SK-N-SH (cell line): ENCODE measurements around the gene GRK2. TPM values are rescaled to one million over a fixed set of nuclear protein-coding genes. Genes with fewer than 3 reads are reported as not detected.

Experiments used
- CTCF ChIA-PET: fragments of 300-600, 350-600 bp; formaldehyde crosslinking; extraction: SDS; loops from one replicate; lab custom pipeline; 2021; lab: Yijun Ruan, JAX
- POLR2A ChIA-PET: fragments of 350-600 bp; sonication (Branson Sonifier 250); formaldehyde crosslinking; extraction: SDS; loops from one replicate; lab custom pipeline; 2020; ENCODE audit warnings: antibody characterized with exemption, inconsistent platforms; lab: Yijun Ruan, JAX
- DNase-seq: peaks from one replicate; pipeline ENCODE4 v3.0.0; 2012
- H2AFZ ChIP-seq: fragments of 200-600 bp; sonication (generic); 2 replicates; pipeline ENCODE4 v1.8.1; 2016; ENCODE audit warnings: antibody characterized with exemption, mild to moderate bottlenecking, low read depth
- H3F3A ChIP-seq: fragments of 200-600 bp; sonication (generic); replicated peaks from 2 replicates; pipeline ENCODE3; 2016; ENCODE audit warnings: antibody characterized with exemption, mild to moderate bottlenecking; ENCODE audit not compliant: insufficient read depth
- H3K27ac ChIP-seq, 2 experiments: fragments of 200-500 bp in 1 of 2; fragments of 200-600 bp in 1 of 2; sonication (Bioruptor generic) in 1 of 2; sonication (generic), shearing (Covaris generic) in 1 of 2; 2 replicates each; pipeline versions ENCODE4 v1.5.1 to v1.6.1; 2014 to 2016; ENCODE audit warnings: low read depth in 2 of 2, inconsistent platforms in 1 of 2, low read length in 1 of 2, mild to moderate bottlenecking in 1 of 2, mixed read lengths in 1 of 2
- H3K27me3 ChIP-seq: fragments of 200-600 bp; sonication (generic), shearing (Covaris generic); 2 replicates; pipeline ENCODE4 v1.6.1; 2016; ENCODE audit warnings: mixed run types; ENCODE audit not compliant: insufficient read depth
- H3K36me3 ChIP-seq, 2 experiments: fragments of 200-500 bp in 1 of 2; fragments of 200-600 bp in 1 of 2; sonication (Bioruptor generic) in 1 of 2; sonication (generic) in 1 of 2; replicated peaks in 1 of 2; 2 replicates each; pipeline versions ENCODE3 to v1.5.1; 2014 to 2016; ENCODE audit warnings: low read length in 1 of 2, mild to moderate bottlenecking in 1 of 2; ENCODE audit not compliant: insufficient read depth in 2 of 2, control insufficient read depth in 1 of 2
- H3K4me1 ChIP-seq, 2 experiments: fragments of 200-500 bp in 1 of 2; fragments of 200-600 bp in 1 of 2; sonication (Bioruptor generic) in 1 of 2; sonication (generic), shearing (Covaris generic) in 1 of 2; 2 replicates each; pipeline versions ENCODE4 v1.5.1 to v1.6.1; 2014 to 2016; ENCODE audit warnings: low read depth in 1 of 2, low read length in 1 of 2, mixed run types in 1 of 2; ENCODE audit not compliant: insufficient read depth in 2 of 2, control insufficient read depth in 1 of 2
- H3K4me2 ChIP-seq: fragments of 200-600 bp; sonication (generic), shearing (Covaris generic); 2 replicates; pipeline ENCODE4 v1.6.1; 2017; ENCODE audit warnings: mixed run types
- H3K4me3 ChIP-seq, 2 experiments: fragments of 200-500 bp in 1 of 2; fragments of 200-600 bp in 1 of 2; sonication (Bioruptor generic) in 1 of 2; sonication (generic), shearing (Covaris generic) in 1 of 2; 2 replicates each; pipeline versions ENCODE4 v1.5.1 to v1.8.1; 2014 to 2016; ENCODE audit warnings: low read depth in 2 of 2, inconsistent platforms in 1 of 2, low read length in 1 of 2, mild to moderate bottlenecking in 1 of 2, mixed read lengths in 1 of 2, moderate library complexity in 1 of 2
- H3K79me2 ChIP-seq: fragments of 200-600 bp; sonication (generic); 2 replicates; pipeline ENCODE4 v1.8.1; 2017; ENCODE audit warnings: mild to moderate bottlenecking; ENCODE audit not compliant: insufficient read depth
- H3K9ac ChIP-seq: fragments of 200-600 bp; sonication (generic); 2 replicates; pipeline ENCODE4 v1.6.1; 2017; ENCODE audit warnings: mixed run types
- H3K9me2 ChIP-seq: fragments of 200-600 bp; sonication (generic); 2 replicates; pipeline ENCODE4 v1.6.1; 2017; ENCODE audit warnings: mixed run types
- H3K9me3 ChIP-seq: fragments of 200-600 bp; sonication (generic); 2 replicates; pipeline ENCODE4 v1.6.1; 2017; ENCODE audit warnings: mixed run types, mild to moderate bottlenecking, moderate library complexity
- H4K20me1 ChIP-seq: fragments of 200-600 bp; sonication (generic); 2 replicates; pipeline ENCODE4 v1.6.1; 2017; ENCODE audit warnings: mild to moderate bottlenecking, mixed run types; ENCODE audit not compliant: insufficient read depth
- CHD2 ChIP-seq: fragments of 150-350 bp; IDR thresholded peaks from 2 replicates; pipeline ENCODE4 v1.6.1; 2018; ENCODE audit warnings: low read length; ENCODE audit not compliant: partially characterized antibody
- ELF1 ChIP-seq: IDR thresholded peaks from 2 replicates; pipeline ENCODE4 v1.4.0; 2012
- EP300 ChIP-seq, 2 experiments: IDR thresholded peaks; 2 replicates each; pipeline versions ENCODE4 v1.4.0 to v1.6.1; 2012; ENCODE audit warnings: borderline replicate concordance in 1 of 2, low read depth in 1 of 2, low read length in 1 of 2
- EZH2phosphoT487 ChIP-seq: fragments of 200-600 bp; sonication (generic); IDR thresholded peaks from 2 replicates; pipeline ENCODE4 v1.6.1; 2017; ENCODE audit warnings: low read depth, mixed run types, mild to moderate bottlenecking, antibody characterized with exemption, moderate library complexity, borderline replicate concordance
- FOSL2 ChIP-seq: IDR thresholded peaks from 2 replicates; pipeline ENCODE4 v1.4.0; 2012; ENCODE audit warnings: low read depth, mild to moderate bottlenecking, moderate library complexity, borderline replicate concordance
- FOXM1 ChIP-seq: IDR thresholded peaks from 2 replicates; pipeline ENCODE4 v1.4.0; 2012; ENCODE audit warnings: low read depth, mild to moderate bottlenecking
- GABPA ChIP-seq: IDR thresholded peaks from 2 replicates; pipeline ENCODE4 v1.4.0; 2012; ENCODE audit warnings: low read depth, mild to moderate bottlenecking
- GATA2 ChIP-seq: sonication (generic); formaldehyde crosslinking; IDR thresholded peaks from 2 replicates; pipeline ENCODE4 v1.5.0; 2020; ENCODE audit warnings: mild to moderate bottlenecking, missing genetic modification reagents
- MEF2A ChIP-seq: IDR thresholded peaks from 2 replicates; pipeline ENCODE4 v1.4.0; 2012; ENCODE audit warnings: low read depth, borderline replicate concordance
- NRF1 ChIP-seq: IDR thresholded peaks from 2 replicates; pipeline ENCODE4 v1.6.1; 2012; ENCODE audit warnings: low read depth, mild to moderate bottlenecking, low read length
- RAD21 ChIP-seq: IDR thresholded peaks from 2 replicates; pipeline ENCODE4 v1.6.1; 2012; ENCODE audit warnings: mild to moderate bottlenecking, low read length
- RFX5 ChIP-seq: IDR thresholded peaks from 2 replicates; pipeline ENCODE4 v1.6.1; 2012; ENCODE audit warnings: mild to moderate bottlenecking, improper control_type of control experiment, low read length
- SIN3A ChIP-seq: IDR thresholded peaks from 2 replicates; pipeline ENCODE4 v1.6.1; 2012; ENCODE audit warnings: low read depth, mild to moderate bottlenecking, low read length, moderate library complexity, borderline replicate concordance
- SMC3 ChIP-seq: IDR thresholded peaks from 2 replicates; pipeline ENCODE4 v1.6.1; 2012; ENCODE audit warnings: low read depth, low read length, improper control_type of control experiment
- TAF1 ChIP-seq: IDR thresholded peaks from 2 replicates; pipeline ENCODE4 v1.6.1; 2012; ENCODE audit warnings: low read depth, mild to moderate bottlenecking, low read length, moderate library complexity, borderline replicate concordance
- TCF12 ChIP-seq: IDR thresholded peaks from 2 replicates; pipeline ENCODE4 v1.4.0; 2012
- WGBS: methylation state at CpG from one replicate; pipeline ENCODE4 v1.1.6; 2017; ENCODE audit warnings: low lambda C conversion rate; 5-methylcytosine and 5-hydroxymethylcytosine counted together
- polyA plus RNA-seq, 3 experiments: library from polyadenylated mRNA; depleted of rRNA; stranded (reverse); fragments of >200 nt; gene quantifications; 2 replicates each; pipeline ENCODE4 v1.2.3, GENCODE V29; 2012
- TF ChIP-seq, protein P1 (sequence below): IDR thresholded peaks from 2 replicates; pipeline ENCODE4 v1.6.1; 2012; ENCODE audit warnings: mild to moderate bottlenecking, low read depth, low read length, moderate library complexity
- TF ChIP-seq, protein P2 (sequence below): IDR thresholded peaks from 2 replicates; pipeline ENCODE4 v1.4.0; 2012; ENCODE audit warnings: low read depth
- TF ChIP-seq, protein P3 (sequence below): IDR thresholded peaks from 2 replicates; pipeline ENCODE4; 2012
- TF ChIP-seq, protein P4 (sequence below): IDR thresholded peaks from 2 replicates; pipeline ENCODE4 v1.4.0; 2012; ENCODE audit warnings: low read depth, borderline replicate concordance
- TF ChIP-seq, protein P5 (sequence below): fragments of 150-350 bp; IDR thresholded peaks from 2 replicates; pipeline ENCODE4 v1.6.1; 2017; ENCODE audit warnings: antibody characterized with exemption, low read length, low read depth, borderline replicate concordance

The GRK2 gene
- polyA plus RNA-seq, 1 of the 3 experiments (the other 2 are of a cell fraction): 48.5 TPM

DNA sequence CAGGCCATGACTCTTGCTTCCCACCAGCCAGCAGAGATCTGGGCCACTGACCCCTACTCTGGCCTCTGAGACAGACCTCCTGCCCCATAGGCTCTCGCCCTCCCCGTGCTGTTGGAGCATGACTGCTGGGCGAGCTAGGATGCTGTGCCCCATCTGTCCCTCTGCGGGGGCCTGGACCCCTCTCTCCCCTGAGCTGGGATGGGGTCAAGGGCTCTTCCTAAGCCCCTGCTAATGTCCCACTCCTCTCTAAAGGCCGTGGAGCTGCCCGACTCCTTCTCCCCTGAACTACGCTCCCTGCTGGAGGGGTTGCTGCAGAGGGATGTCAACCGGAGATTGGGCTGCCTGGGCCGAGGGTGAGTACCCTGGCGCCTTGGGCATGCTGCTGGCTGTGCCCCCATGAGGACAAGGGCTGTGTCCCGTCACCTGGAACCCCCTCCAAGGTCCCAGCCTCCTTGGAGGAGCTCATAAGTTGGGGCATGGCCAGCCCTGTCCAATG is 16.7 kb downstream of the GRK2 start (continued):
- TF ChIP-seq RAD21: no peak
- TF ChIP-seq, protein P1, sequence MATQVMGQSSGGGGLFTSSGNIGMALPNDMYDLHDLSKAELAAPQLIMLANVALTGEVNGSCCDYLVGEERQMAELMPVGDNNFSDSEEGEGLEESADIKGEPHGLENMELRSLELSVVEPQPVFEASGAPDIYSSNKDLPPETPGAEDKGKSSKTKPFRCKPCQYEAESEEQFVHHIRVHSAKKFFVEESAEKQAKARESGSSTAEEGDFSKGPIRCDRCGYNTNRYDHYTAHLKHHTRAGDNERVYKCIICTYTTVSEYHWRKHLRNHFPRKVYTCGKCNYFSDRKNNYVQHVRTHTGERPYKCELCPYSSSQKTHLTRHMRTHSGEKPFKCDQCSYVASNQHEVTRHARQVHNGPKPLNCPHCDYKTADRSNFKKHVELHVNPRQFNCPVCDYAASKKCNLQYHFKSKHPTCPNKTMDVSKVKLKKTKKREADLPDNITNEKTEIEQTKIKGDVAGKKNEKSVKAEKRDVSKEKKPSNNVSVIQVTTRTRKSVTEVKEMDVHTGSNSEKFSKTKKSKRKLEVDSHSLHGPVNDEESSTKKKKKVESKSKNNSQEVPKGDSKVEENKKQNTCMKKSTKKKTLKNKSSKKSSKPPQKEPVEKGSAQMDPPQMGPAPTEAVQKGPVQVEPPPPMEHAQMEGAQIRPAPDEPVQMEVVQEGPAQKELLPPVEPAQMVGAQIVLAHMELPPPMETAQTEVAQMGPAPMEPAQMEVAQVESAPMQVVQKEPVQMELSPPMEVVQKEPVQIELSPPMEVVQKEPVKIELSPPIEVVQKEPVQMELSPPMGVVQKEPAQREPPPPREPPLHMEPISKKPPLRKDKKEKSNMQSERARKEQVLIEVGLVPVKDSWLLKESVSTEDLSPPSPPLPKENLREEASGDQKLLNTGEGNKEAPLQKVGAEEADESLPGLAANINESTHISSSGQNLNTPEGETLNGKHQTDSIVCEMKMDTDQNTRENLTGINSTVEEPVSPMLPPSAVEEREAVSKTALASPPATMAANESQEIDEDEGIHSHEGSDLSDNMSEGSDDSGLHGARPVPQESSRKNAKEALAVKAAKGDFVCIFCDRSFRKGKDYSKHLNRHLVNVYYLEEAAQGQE: no peak
- no peak for TF ChIP-seq GATA2 (CRISPR knock-in tag)
- no peak for TF ChIP-seq MEF2A

DNA sequence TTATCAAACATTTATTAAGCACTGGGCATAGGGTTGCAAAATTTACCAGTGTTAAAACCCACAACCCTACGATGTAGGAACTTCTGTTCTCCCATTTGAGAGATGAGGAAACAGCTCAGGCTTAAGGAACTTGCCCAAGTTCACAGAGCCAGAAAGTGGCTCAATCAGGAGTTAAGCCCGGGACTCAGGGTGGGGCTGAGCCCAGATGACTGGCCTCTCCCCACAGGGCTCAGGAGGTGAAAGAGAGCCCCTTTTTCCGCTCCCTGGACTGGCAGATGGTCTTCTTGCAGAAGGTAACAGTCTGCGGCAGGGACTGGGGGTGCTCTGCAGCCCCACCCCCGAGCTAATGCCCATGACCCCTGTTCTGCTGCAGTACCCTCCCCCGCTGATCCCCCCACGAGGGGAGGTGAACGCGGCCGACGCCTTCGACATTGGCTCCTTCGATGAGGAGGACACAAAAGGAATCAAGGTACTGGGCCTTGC is 17.2 kb downstream of the GRK2 start:
- no peak overlapping the region for H3K9ac ChIP-seq
- whole genome bisulfite sequencing: 95% methylated on average over 10 of the region's 13 CpGs
- H4K20me1 ChIP-seq: no peaks in the 10 kb centered on the region
- no peaks in the 10 kb centered on the region for H3K79me2 ChIP-seq
- H3K27ac ChIP-seq: no peak overlapping the region
- H3K4me1 ChIP-seq: peaks cover 9 to 18% of the 10 kb centered on the region in 2 experiments; a peak in 3 of 4 replicates
- TF ChIP-seq GABPA (no peak), FOSL2 (no peak), EZH2phosphoT487 (no peak), CHD2 (no peak), FOXM1 (no peak), ELF1 (no peak), TCF12 (no peak), MEF2A (no peak), SMC3 (no peak), RFX5 (no peak), EP300 (IDR thresholded peaks at IDR 0.05; ENCODE audit: borderline replicate concordance in 1 of 2, low read depth in 1 of 2, low read length in 1 of 2) (no peak), TAF1 (no peak), GATA2 (CRISPR knock-in tag) (no peak), SIN3A (no peak), NRF1 (no peak)
- TF ChIP-seq, protein P2, sequence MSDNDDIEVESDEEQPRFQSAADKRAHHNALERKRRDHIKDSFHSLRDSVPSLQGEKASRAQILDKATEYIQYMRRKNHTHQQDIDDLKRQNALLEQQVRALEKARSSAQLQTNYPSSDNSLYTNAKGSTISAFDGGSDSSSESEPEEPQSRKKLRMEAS: no peak
- TF ChIP-seq, protein P3, sequence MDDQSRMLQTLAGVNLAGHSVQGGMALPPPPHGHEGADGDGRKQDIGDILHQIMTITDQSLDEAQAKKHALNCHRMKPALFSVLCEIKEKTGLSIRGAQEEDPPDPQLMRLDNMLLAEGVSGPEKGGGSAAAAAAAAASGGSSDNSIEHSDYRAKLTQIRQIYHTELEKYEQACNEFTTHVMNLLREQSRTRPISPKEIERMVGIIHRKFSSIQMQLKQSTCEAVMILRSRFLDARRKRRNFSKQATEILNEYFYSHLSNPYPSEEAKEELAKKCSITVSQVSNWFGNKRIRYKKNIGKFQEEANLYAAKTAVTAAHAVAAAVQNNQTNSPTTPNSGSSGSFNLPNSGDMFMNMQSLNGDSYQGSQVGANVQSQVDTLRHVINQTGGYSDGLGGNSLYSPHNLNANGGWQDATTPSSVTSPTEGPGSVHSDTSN: no peak
- TF ChIP-seq, protein P4, sequence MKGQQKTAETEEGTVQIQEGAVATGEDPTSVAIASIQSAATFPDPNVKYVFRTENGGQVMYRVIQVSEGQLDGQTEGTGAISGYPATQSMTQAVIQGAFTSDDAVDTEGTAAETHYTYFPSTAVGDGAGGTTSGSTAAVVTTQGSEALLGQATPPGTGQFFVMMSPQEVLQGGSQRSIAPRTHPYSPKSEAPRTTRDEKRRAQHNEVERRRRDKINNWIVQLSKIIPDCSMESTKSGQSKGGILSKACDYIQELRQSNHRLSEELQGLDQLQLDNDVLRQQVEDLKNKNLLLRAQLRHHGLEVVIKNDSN: no peak
- TF ChIP-seq, protein P5, sequence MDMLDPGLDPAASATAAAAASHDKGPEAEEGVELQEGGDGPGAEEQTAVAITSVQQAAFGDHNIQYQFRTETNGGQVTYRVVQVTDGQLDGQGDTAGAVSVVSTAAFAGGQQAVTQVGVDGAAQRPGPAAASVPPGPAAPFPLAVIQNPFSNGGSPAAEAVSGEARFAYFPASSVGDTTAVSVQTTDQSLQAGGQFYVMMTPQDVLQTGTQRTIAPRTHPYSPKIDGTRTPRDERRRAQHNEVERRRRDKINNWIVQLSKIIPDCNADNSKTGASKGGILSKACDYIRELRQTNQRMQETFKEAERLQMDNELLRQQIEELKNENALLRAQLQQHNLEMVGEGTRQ: no peak
- TF ChIP-seq, protein P1: no peak
- peaks cover 3 to 59% of the 10 kb centered on the region in 2 experiments for H3K36me3 ChIP-seq
- no peaks in the 10 kb centered on the region for H3K9me2 ChIP-seq
- no peak for DNase-seq
- H3K27me3 ChIP-seq: no peaks in the 10 kb centered on the region
- H3K4me2 ChIP-seq: no peak overlapping the region
- H3K9me3 ChIP-seq: no peaks in the 10 kb centered on the region
- CTCF ChIA-PET: interaction anchor here (0.8 to 2.1 kb wide), 6 partner anchors 19 to 99 kb away, joined by 3 to 10 read pairs (median 4); no protein-coding TSS in a partner anchor
- peaks cover 13% of the 10 kb centered on the region for H3F3A ChIP-seq
- no peak overlapping the region for H2AFZ ChIP-seq
- POLR2A ChIA-PET: no interaction called here
- H3K4me3 ChIP-seq: no peak overlapping the region
